Breast epithelium (tissue), 4 donors: ENCODE data around the gene VMAC. TPM values are rescaled to one million over a fixed set of nuclear protein-coding genes. Genes with fewer than 3 reads are reported as not detected.

Experiments used
- DNase-seq, 2 donors: peaks; one replicate each; pipeline ENCODE4 v3.0.0-alpha.2; 2019; ENCODE audit warnings: low spot score in 2 of 2
- H3K27ac ChIP-seq, 2 donors: fragments of 200-600 bp; sonication (generic) in 1 of 2; one replicate each; pipeline ENCODE4 v1.5.1; 2016 to 2019; ENCODE audit warnings: mild to moderate bottlenecking in 1 of 2
- H3K27me3 ChIP-seq, 2 donors: fragments of 200-600 bp; sonication (generic) in 1 of 2; one replicate each; pipeline versions ENCODE4 v1.5.1 to v1.6.0; 2017 to 2019; ENCODE audit warnings: control low read depth in 1 of 2, mild to moderate bottlenecking in 1 of 2
- H3K36me3 ChIP-seq: fragments of 200-600 bp; one replicate; pipeline ENCODE4 v1.5.1; 2019
- H3K4me1 ChIP-seq, 2 donors: fragments of 200-600 bp; sonication (generic); one replicate each; pipeline ENCODE4 v1.5.1; 2016 to 2019; ENCODE audit warnings: control low read depth in 1 of 2
- H3K4me3 ChIP-seq, 3 donors: fragments of 200-600 bp; sonication (generic); 1 replicate in 2 of 3; 2 replicates in 1 of 3; pipeline ENCODE4 v1.5.1; 2016 to 2019; ENCODE audit warnings: mild to moderate bottlenecking in 3 of 3, moderate library complexity in 2 of 3
- H3K9me3 ChIP-seq, 2 donors: fragments of 200-600 bp; sonication (generic) in 1 of 2; one replicate each; pipeline ENCODE4 v1.5.1; 2016 to 2019; ENCODE audit warnings: control low read depth in 1 of 2
- POLR2A ChIP-seq: fragments of 450-650 bp; IDR thresholded peaks from one replicate; pipeline ENCODE4 v1.6.1; 2016; ENCODE audit warnings: antibody characterized with exemption, mild to moderate bottlenecking, moderate library complexity
- POLR2AphosphoS5 ChIP-seq, 3 donors: sonication (generic); formaldehyde crosslinking; IDR thresholded peaks; one replicate each; pipeline ENCODE4 v1.6.1; 2017; ENCODE audit warnings: antibody characterized with exemption in 3 of 3
- intact Hi-C: fragments of 100-400 bp; cut with DNase I; formaldehyde crosslinking; loops from one replicate; pipeline ENCODE4 v1.15.1; 2023; ENCODE audit warnings: low total_unique reads
- total RNA-seq, 3 donors: library from RNA; depleted of rRNA; stranded (reverse); fragments of >200 nt; gene quantifications; one replicate each; pipeline ENCODE4 v1.1.0, GENCODE V29; 2016
- TF ChIP-seq, protein P1 (sequence below), 3 donors: fragments of 450-650 bp; IDR thresholded peaks; one replicate each; pipeline ENCODE4 v1.5.1; 2016 to 2017; ENCODE audit warnings: antibody characterized with exemption in 3 of 3, mild to moderate bottlenecking in 3 of 3, moderate library complexity in 3 of 3

VMAC gene
- total RNA-seq, 3 donors from 2014 or later, result 6.1 to 11.8 (median 9.2) TPM

DNA sequence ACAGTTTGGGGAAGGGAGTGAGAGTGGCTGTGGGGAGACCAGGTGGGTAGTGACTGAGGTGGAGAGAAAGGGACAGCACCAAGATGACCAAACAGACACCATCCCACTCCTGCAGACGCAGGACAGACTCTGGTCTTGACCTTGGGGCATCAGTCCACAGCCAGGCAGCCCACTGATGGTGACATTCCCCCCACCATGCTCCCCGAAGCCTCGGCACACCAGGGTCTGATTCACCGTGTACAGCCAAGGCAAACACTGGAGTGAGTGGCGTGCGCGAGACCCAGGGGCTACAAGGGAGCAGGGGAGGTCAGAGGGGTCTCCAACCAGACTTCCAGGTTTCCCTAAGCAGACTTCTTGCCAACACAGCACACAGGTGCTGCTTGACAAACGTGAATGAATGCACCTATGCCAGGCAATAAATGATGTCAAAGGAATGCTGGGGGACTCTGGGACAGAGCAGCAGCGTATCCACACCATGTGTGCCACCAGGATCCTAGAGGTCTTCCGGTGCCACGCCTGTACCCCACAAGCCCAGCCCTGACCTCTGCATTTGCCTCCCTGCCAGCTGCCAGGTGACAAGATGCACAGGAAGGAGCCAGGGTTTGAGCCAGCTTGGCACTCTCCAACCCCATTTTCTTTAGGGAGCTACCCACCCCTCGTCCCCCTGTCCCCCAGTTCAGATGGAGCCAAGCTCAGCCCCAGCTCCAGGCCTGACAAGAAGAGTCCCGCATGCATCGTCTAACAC, 54.8 kb downstream of the VMAC start:
- peak overlapping the region in 1 of 2 donors; percentile 70 for H3K27ac ChIP-seq
- no peaks in the 10 kb centered on the region for H3K36me3 ChIP-seq
- H3K27me3 ChIP-seq, result no peaks in the 10 kb centered on the region
- intact Hi-C loops, result no loop called here
- no peak for TF ChIP-seq POLR2A
- TF ChIP-seq, protein P1, sequence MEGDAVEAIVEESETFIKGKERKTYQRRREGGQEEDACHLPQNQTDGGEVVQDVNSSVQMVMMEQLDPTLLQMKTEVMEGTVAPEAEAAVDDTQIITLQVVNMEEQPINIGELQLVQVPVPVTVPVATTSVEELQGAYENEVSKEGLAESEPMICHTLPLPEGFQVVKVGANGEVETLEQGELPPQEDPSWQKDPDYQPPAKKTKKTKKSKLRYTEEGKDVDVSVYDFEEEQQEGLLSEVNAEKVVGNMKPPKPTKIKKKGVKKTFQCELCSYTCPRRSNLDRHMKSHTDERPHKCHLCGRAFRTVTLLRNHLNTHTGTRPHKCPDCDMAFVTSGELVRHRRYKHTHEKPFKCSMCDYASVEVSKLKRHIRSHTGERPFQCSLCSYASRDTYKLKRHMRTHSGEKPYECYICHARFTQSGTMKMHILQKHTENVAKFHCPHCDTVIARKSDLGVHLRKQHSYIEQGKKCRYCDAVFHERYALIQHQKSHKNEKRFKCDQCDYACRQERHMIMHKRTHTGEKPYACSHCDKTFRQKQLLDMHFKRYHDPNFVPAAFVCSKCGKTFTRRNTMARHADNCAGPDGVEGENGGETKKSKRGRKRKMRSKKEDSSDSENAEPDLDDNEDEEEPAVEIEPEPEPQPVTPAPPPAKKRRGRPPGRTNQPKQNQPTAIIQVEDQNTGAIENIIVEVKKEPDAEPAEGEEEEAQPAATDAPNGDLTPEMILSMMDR (IDR thresholded peaks at IDR 0.05), result no peak
- no peak for TF ChIP-seq POLR2AphosphoS5 (IDR thresholded peaks at IDR 0.05)
- H3K9me3 ChIP-seq, result no peaks in the 10 kb centered on the region
- H3K4me3 ChIP-seq, result no peak overlapping the region
- peaks cover 0 to 11% of the 10 kb centered on the region in 2 donors for H3K4me1 ChIP-seq
- no peak for DNase-seq

Other genes with a start within 250 kb of the VMAC start
- gene MICOS13, start 224.4 kb upstream of the VMAC start, total RNA-seq, result 10 to 100 TPM; 29.4 to 49.5 (median 44.3) TPM
- 10 to 100 TPM; 10.4 to 13.1 (median 11.1) TPM for gene HSD11B1L, start 223.8 kb upstream of the VMAC start, total RNA-seq
- 1,000 to 10,000 TPM in 1 of 3 donors, 100 to 1,000 TPM in 2; 687 to 1,274 (median 863) TPM for gene RPL36, start 214.6 kb upstream of the VMAC start, total RNA-seq
- 10 to 100 TPM; 48.1 to 66.2 (median 60.6) TPM for gene LONP1, start 184.7 kb upstream of the VMAC start, total RNA-seq
- gene CATSPERD, start 184.2 kb upstream of the VMAC start, total RNA-seq, result not detected
- gene PRR22, start 120.1 kb upstream of the VMAC start, total RNA-seq, result 1 to 10 TPM in 2 of 3 donors, under 1 TPM in 1; 0.64 to 2.0 (median 1.2) TPM
- 10 to 100 TPM; 28.8 to 44.9 (median 37.2) TPM for gene DUS3L, start 113.7 kb upstream of the VMAC start, total RNA-seq
- gene NRTN, start 99.8 kb upstream of the VMAC start, total RNA-seq, result 1 to 10 TPM in 2 of 3 donors, under 1 TPM in 1; 0.48 to 1.8 (median 1.6) TPM
- gene FUT6, start 65.2 kb upstream of the VMAC start, total RNA-seq, result 1 to 10 TPM in 1 of 3 donors, under 1 TPM in 1, not detected in 1; 0.73 to 4.3 TPM
- 1 to 10 TPM in 2 of 3 donors, not detected in 1; 1.3 to 2.9 TPM for gene FUT3, start 53.4 kb upstream of the VMAC start, total RNA-seq
- gene FUT5, start 34.3 kb upstream of the VMAC start, total RNA-seq, result not detected
- gene NDUFA11, start 1.1 kb upstream of the VMAC start, total RNA-seq, result 100 to 1,000 TPM; 186 to 278 (median 186) TPM
- gene CAPS, start 9.4 kb downstream of the VMAC start, total RNA-seq, result 10 to 100 TPM in 2 of 3 donors, 1 to 10 TPM in 1; 9.4 to 19.0 (median 16.4) TPM
- gene RANBP3, start 73.3 kb downstream of the VMAC start, total RNA-seq, result 10 to 100 TPM; 54.4 to 66.2 (median 64.9) TPM
- 10 to 100 TPM in 1 of 3 donors, 1 to 10 TPM in 2; 6.1 to 16.2 (median 9.2) TPM for gene RFX2, start 205.6 kb downstream of the VMAC start, total RNA-seq
- gene ACSBG2, start 230.8 kb downstream of the VMAC start, total RNA-seq, result under 1 TPM in 2 of 3 donors, not detected in 1; 0.16 to 0.33 TPM